ENCODE results near the gene RASSF7.

Gene RASSF7

GRCh38 chr11:575313-575995 lies 14.7 kb downstream of the RASSF7 start:
- Histone ChIP-seq H3K79me2 (ENCODE audit: insufficient read depth, low read length) (peaks cover 38% of the 10 kb centered on the region), H3F3A (ENCODE audit: insufficient read depth) (0 out of 2 replicates have a peak, but pooled peaks cover 3% of the 10 kb centered on the region), H3K9ac (ENCODE audit: low read length) (no peak overlapping the region), H2AFZ (ENCODE audit: low read depth, low read length, severe bottlenecking) (no peak overlapping the region), H4K20me1 (ENCODE audit: low read depth, low read length) (peaks cover 23% of the 10 kb centered on the region; the same call in 1 of the 2 replicates), H3K9me2 (replicated peaks; ENCODE audit: insufficient read depth, low read length) (no peaks in the 10 kb centered on the region), H3K4me3 (ENCODE audit: insufficient read depth, low read length, poor library complexity, severe bottlenecking) (no peak overlapping the region), H3K9me3 (ENCODE audit: insufficient read depth, low read length) (no peaks in the 10 kb centered on the region), H3K4me2 (ENCODE audit: low read depth, low read length, poor library complexity, severe bottlenecking) (peak overlapping the region; percentile 38), H3K27ac (ENCODE audit: low read depth, low read length) (no peak overlapping the region), H3K36me3 (ENCODE audit: low read length) (no peaks in the 10 kb centered on the region), H3K27me3 (ENCODE audit: low read length) (no peaks in the 10 kb centered on the region)
- no peak for TF ChIP-seq CTCF (IDR thresholded peaks at IDR 0.05; ENCODE audit: insufficient read depth, low read length, poor library complexity, severe bottlenecking)
- no peak for TF ChIP-seq EZH2phosphoT487 (conservative IDR thresholded peaks at IDR 0.05; ENCODE audit: low read length)

- Histone ChIP-seq H3K4me3 (ENCODE audit: insufficient read depth, low read length, poor library complexity, severe bottlenecking) (peak within 1 kb of the TSS; percentile 76), H4K20me1 (ENCODE audit: low read depth, low read length) (peaks cover 25% of the 10 kb centered on the region; the same call in 1 of the 2 replicates), H3K4me2 (ENCODE audit: low read depth, low read length, poor library complexity, severe bottlenecking) (peak within 1 kb of the TSS; percentile 85), H3K79me2 (ENCODE audit: insufficient read depth, low read length) (peaks cover 45% of the 10 kb centered on the region), H3K9me3 (ENCODE audit: insufficient read depth, low read length) (no peaks in the 10 kb centered on the region), H3F3A (ENCODE audit: insufficient read depth) (0 out of 2 replicates have a peak, but pooled peaks cover 3% of the 10 kb centered on the region), H2AFZ (ENCODE audit: low read depth, low read length, severe bottlenecking) (peak within 1 kb of the TSS; percentile 95), H3K27me3 (ENCODE audit: low read length) (no peaks in the 10 kb centered on the region), H3K36me3 (ENCODE audit: low read length) (no peaks in the 10 kb centered on the region), H3K27ac (ENCODE audit: low read depth, low read length) (peak within 1 kb of the TSS; percentile 84), H3K9ac (ENCODE audit: low read length) (peak within 1 kb of the TSS; percentile 78), H3K9me2 (replicated peaks; ENCODE audit: insufficient read depth, low read length) (no peaks in the 10 kb centered on the region)
- TF ChIP-seq CTCF (IDR thresholded peaks at IDR 0.05; ENCODE audit: insufficient read depth, low read length, poor library complexity, severe bottlenecking) (no peak), EZH2phosphoT487 (conservative IDR thresholded peaks at IDR 0.05; ENCODE audit: low read length) (no peak)
Measured at GRCh38 chr11:575996-576768, 15.4 kb downstream of the RASSF7 start, which contains the start of gene PHRF1. TSS of gene PHRF1 (plus strand) at chr11:576470. CDS start at chr11:581513, 5,043 bp downstream.

- Histone ChIP-seq H4K20me1 (ENCODE audit: low read depth, low read length) (peaks cover 27% of the 10 kb centered on the region; the same call in 1 of the 2 replicates), H3K27ac (ENCODE audit: low read depth, low read length) (no peak overlapping the region)
Measured at GRCh38 chr11:576811-577610, 16.2 kb downstream of the RASSF7 start.

More at GRCh38 chr11:576811-577610, 16.2 kb downstream of the RASSF7 start:
- H3F3A ChIP-seq (ENCODE audit: insufficient read depth): 0 out of 2 replicates have a peak, but pooled peaks cover 3% of the 10 kb centered on the region
- H3K27me3 ChIP-seq (ENCODE audit: low read length): no peaks in the 10 kb centered on the region
- H3K79me2 ChIP-seq (ENCODE audit: insufficient read depth, low read length): peaks cover 53% of the 10 kb centered on the region
- peak overlapping the region; percentile 78 for H3K9ac ChIP-seq (ENCODE audit: low read length)
- peak overlapping the region; percentile 76 for H3K4me3 ChIP-seq (ENCODE audit: insufficient read depth, low read length, poor library complexity, severe bottlenecking)
- H2AFZ ChIP-seq (ENCODE audit: low read depth, low read length, severe bottlenecking): no peak overlapping the region
- TF ChIP-seq EZH2phosphoT487 (conservative IDR thresholded peaks at IDR 0.05; ENCODE audit: low read length): no peak
- TF ChIP-seq CTCF (IDR thresholded peaks at IDR 0.05; ENCODE audit: insufficient read depth, low read length, poor library complexity, severe bottlenecking): no peak
- H3K4me2 ChIP-seq (ENCODE audit: low read depth, low read length, poor library complexity, severe bottlenecking): peak overlapping the region; percentile 85
- H3K36me3 ChIP-seq (ENCODE audit: low read length): no peaks in the 10 kb centered on the region
- no peaks in the 10 kb centered on the region for H3K9me2 ChIP-seq (replicated peaks; ENCODE audit: insufficient read depth, low read length)
- H3K9me3 ChIP-seq (ENCODE audit: insufficient read depth, low read length): no peaks in the 10 kb centered on the region
